ENCODE measurements around the gene WDR76.

DNA sequence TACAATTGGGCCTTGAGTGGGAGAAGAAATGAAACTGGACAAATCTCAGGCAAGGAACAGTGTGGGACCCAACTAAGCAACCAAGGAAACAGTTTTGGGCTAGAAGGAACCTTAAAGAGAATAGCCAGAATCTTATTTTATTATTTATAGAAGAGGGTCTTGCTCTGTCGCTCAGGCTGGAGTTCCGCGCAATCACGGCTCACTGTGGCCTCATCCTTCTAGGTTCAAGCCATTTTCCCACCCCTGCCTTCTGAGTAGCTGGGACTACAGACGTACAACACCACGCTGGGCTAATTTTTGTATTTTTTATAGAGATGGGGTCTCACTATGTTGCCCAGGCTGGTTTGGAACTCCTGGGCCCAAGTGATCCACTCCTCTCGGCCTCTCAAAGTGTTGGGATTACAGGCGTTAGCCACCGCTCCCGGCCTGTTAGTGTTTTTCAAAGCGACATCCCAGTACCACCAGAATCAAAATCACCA lies 734 bp upstream of the WDR76 start:
- TF ChIP-seq, protein P1, sequence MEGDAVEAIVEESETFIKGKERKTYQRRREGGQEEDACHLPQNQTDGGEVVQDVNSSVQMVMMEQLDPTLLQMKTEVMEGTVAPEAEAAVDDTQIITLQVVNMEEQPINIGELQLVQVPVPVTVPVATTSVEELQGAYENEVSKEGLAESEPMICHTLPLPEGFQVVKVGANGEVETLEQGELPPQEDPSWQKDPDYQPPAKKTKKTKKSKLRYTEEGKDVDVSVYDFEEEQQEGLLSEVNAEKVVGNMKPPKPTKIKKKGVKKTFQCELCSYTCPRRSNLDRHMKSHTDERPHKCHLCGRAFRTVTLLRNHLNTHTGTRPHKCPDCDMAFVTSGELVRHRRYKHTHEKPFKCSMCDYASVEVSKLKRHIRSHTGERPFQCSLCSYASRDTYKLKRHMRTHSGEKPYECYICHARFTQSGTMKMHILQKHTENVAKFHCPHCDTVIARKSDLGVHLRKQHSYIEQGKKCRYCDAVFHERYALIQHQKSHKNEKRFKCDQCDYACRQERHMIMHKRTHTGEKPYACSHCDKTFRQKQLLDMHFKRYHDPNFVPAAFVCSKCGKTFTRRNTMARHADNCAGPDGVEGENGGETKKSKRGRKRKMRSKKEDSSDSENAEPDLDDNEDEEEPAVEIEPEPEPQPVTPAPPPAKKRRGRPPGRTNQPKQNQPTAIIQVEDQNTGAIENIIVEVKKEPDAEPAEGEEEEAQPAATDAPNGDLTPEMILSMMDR (IDR thresholded peaks at IDR 0.05; ENCODE audit: low read length): no peak
- TF ChIP-seq EZH2 (IDR thresholded peaks at IDR 0.05; ENCODE audit: borderline replicate concordance, low read length): no peak
